ENCODE data around the gene PTGFRN.

Gene PTGFRN

DNA sequence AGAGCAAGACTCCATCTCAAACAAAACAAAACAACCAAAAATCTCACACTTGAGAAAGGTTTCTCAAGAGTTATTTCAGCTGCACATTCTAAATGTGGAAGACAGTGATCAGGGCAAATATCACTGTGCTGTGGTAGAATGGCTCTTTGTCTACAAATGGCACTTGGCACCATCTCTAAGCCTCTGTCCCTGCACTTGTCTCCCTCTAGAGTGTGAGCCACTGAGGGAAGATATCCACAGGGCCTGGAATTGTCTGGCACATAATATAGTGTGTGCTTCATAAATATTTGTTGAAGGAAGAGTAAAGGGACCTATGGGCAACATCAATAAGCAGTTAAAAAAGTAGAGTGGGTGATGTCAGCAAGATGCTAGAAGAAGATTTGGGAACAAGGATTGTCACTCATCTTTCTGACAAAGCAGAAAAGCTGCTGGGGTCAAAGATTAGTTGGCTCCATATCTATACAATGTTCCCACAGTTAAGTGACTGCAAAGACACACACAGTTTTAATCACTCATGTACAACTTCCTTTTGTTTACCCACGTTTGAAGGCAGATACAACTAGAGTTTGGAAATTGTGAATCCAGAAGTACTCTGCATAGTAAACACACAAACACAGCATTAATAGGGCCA is 110.9 kb downstream of the PTGFRN start:
- no peak overlapping the region for H3K27ac Mint-ChIP-seq
- DNase-seq (no peak), ATAC-seq (replicated peaks) (no peak)
- H3K4me1 Mint-ChIP-seq (ENCODE audit: low read depth in 2 of 2): no peaks in the 10 kb centered on the region
- no peaks in the 10 kb centered on the region for H3K9me3 Mint-ChIP-seq
- H3K36me3 Mint-ChIP-seq (ENCODE audit: insufficient read depth): peaks cover 2% of the 10 kb centered on the region
- peaks cover 5 to 41% of the 10 kb centered on the region in 2 donors for H3K27me3 Mint-ChIP-seq
- no peak overlapping the region for H3K4me3 Mint-ChIP-seq

DNA sequence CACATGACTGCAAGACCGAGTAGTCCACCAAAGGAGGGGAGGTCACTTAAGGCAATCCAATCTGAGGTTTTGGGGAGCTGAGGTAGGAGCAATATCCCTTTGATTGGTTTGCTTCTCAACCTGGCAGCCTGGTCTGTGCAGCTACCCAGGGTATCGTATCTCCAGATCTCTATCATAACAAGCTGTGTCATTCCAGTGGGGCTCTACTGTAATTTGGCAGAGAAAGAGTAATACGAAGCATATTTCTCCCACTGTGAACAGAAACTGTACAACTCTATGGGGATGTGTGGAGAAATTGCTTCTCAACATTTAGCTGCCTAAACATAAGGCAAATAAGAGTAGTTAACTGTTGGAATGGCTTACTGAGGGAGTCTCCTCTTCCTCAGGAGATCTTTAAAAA is 112.4 kb downstream of the PTGFRN start:
- H3K36me3 Mint-ChIP-seq (ENCODE audit: insufficient read depth): peaks cover 2% of the 10 kb centered on the region
- no peak overlapping the region for H3K27ac Mint-ChIP-seq
- DNase-seq: no peak
- H3K4me3 Mint-ChIP-seq: no peak overlapping the region
- peaks cover 5 to 41% of the 10 kb centered on the region in 2 donors for H3K27me3 Mint-ChIP-seq
- ATAC-seq (replicated peaks): no peak
- no peaks in the 10 kb centered on the region for H3K9me3 Mint-ChIP-seq
- H3K4me1 Mint-ChIP-seq (ENCODE audit: low read depth in 2 of 2): no peaks in the 10 kb centered on the region

DNA sequence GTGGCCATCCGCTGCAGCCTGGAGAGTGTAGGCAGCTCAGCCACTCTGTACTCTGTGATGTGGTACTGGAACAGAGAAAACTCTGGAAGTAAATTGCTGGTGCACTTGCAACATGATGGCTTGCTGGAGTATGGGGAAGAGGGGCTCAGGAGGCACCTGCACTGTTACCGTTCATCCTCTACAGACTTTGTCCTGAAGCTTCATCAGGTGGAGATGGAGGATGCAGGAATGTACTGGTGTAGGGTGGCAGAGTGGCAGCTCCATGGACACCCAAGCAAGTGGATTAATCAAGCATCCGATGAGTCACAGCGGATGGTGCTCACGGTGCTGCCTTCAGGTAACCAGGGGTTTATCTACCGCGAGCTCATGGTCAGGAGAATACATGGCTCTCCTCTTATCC is 115.9 kb downstream of the PTGFRN start:
- H3K36me3 Mint-ChIP-seq (ENCODE audit: insufficient read depth): no peaks in the 10 kb centered on the region
- no peak overlapping the region for H3K4me3 Mint-ChIP-seq
- ATAC-seq (replicated peaks) (no peak), DNase-seq (no peak)
- H3K9me3 Mint-ChIP-seq: no peaks in the 10 kb centered on the region
- H3K4me1 Mint-ChIP-seq (ENCODE audit: low read depth in 2 of 2): peaks cover 0 to 4% of the 10 kb centered on the region in 2 donors
- no peak overlapping the region for H3K27ac Mint-ChIP-seq
- H3K27me3 Mint-ChIP-seq: peaks cover 5 to 33% of the 10 kb centered on the region in 2 donors

DNA sequence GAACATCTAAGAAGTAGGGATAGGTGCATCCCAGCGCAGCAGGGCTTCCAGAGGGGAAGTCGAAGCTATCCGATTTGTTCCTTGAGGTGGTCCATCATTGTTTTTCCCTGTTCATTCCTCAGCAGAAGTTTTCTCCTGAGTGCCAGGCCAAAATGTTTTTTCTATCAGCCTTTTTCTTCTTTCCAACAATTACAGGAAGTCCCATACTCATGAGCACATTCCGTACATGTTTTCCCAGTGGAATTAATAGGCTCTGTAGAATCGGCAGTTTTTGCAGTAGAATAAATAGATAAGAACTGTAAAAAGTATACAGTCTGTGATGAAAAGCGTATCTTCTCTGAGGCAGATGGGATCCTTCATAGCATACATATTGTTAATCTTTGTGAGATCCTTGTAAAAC is 116.6 kb downstream of the PTGFRN start:
- H3K4me1 Mint-ChIP-seq (ENCODE audit: low read depth in 2 of 2): peaks cover 0 to 4% of the 10 kb centered on the region in 2 donors
- H3K9me3 Mint-ChIP-seq: no peaks in the 10 kb centered on the region
- no peak overlapping the region for H3K4me3 Mint-ChIP-seq
- peaks cover 5 to 25% of the 10 kb centered on the region in 2 donors for H3K27me3 Mint-ChIP-seq
- no peak overlapping the region for H3K27ac Mint-ChIP-seq
- ATAC-seq (replicated peaks) (no peak), DNase-seq (no peak)
- H3K36me3 Mint-ChIP-seq (ENCODE audit: insufficient read depth): no peaks in the 10 kb centered on the region

DNA sequence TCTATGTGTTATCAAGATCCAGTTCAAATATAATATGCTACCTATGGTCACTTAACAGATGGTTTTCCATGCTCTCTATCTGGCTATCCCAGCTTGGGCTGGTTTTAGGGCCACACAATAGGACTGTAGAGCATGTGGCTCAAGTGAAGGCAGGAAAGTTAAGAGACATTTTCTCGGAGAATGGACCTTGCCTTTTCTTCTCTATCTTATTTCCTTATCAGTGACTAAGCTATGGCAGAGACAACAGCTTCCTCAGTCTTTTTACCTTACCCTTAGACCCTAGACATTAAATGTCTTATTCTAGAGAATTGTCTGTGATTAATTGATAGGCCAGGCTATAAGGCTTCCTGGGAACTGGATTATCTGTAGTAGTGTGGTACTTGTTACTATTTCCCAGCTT is 120.0 kb downstream of the PTGFRN start:
- H3K27ac Mint-ChIP-seq: peak overlapping the region in 1 of 2 donors; percentile 14
- H3K27me3 Mint-ChIP-seq: peaks cover 2 to 4% of the 10 kb centered on the region in 2 donors
- peaks cover 0 to 4% of the 10 kb centered on the region in 2 donors for H3K4me1 Mint-ChIP-seq (ENCODE audit: low read depth in 2 of 2)
- H3K4me3 Mint-ChIP-seq: no peak overlapping the region
- H3K9me3 Mint-ChIP-seq: no peaks in the 10 kb centered on the region
- H3K36me3 Mint-ChIP-seq (ENCODE audit: insufficient read depth): no peaks in the 10 kb centered on the region
- ATAC-seq (replicated peaks) (no peak), DNase-seq (no peak)

DNA sequence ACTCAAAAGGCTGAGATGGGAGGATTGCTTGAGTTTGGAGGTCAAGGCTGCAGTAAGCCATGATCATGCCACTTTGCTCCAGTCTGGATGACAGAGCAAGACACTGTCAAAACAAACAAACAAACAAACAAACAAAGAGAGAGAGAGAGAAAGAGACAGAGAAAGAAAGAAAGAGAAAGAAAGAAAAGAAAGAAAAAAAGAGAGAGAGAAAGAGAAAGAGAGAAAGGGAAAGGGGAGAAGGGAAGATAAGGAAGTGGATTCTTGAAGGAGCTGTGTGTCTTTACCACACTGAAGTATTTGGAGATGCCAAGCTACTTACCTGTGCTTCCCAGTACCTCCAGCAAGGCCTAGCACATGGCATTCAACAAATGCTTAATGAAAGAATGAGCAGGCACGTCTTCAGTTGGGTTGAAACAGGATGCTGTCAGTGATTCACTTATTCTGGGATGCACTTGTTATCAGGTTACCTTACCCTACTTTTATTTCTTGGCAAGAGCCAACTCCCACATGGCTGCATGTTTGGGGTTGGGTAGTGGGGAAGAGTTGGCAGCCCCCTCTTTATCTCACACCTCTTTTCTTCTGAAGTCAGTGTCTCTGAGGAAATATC is 120.7 kb downstream of the PTGFRN start:
- Mint-ChIP-seq H3K4me1 (ENCODE audit: low read depth in 2 of 2) (peaks cover 0 to 4% of the 10 kb centered on the region in 2 donors), H3K9me3 (no peaks in the 10 kb centered on the region), H3K36me3 (ENCODE audit: insufficient read depth) (no peaks in the 10 kb centered on the region), H3K4me3 (no peak overlapping the region), H3K27ac (peak overlapping the region in 1 of 2 donors; percentile 36), H3K27me3 (no peaks in the 10 kb centered on the region)
- ATAC-seq (replicated peaks) (no peak), DNase-seq (no peak)

DNA sequence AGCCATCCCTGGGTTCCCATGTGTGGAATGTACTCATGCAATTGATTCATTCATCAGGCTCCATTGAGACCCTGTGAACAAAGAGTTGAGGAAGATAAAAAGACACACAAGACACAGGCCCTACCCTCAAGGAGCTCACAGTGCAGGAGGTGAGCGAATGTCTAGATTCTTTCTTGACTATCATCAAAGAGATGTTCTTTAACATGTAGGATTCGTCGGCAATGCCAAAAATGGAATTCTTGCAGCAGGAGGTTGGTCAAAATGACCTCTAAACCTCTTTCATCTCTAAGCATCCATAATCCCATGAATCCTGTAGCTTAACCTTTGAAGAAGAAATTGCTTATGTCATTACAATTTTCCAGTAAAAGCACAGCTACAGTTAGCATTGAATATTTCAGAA is 122.5 kb downstream of the PTGFRN start:
- ATAC-seq (replicated peaks): no peak
- no peaks in the 10 kb centered on the region for H3K9me3 Mint-ChIP-seq
- H3K4me1 Mint-ChIP-seq (ENCODE audit: low read depth in 2 of 2): peaks cover 0 to 4% of the 10 kb centered on the region in 2 donors
- no peak overlapping the region for H3K27ac Mint-ChIP-seq
- H3K36me3 Mint-ChIP-seq (ENCODE audit: insufficient read depth): no peaks in the 10 kb centered on the region
- DNase-seq: no peak
- H3K27me3 Mint-ChIP-seq: no peaks in the 10 kb centered on the region
- H3K4me3 Mint-ChIP-seq: no peak overlapping the region

DNA sequence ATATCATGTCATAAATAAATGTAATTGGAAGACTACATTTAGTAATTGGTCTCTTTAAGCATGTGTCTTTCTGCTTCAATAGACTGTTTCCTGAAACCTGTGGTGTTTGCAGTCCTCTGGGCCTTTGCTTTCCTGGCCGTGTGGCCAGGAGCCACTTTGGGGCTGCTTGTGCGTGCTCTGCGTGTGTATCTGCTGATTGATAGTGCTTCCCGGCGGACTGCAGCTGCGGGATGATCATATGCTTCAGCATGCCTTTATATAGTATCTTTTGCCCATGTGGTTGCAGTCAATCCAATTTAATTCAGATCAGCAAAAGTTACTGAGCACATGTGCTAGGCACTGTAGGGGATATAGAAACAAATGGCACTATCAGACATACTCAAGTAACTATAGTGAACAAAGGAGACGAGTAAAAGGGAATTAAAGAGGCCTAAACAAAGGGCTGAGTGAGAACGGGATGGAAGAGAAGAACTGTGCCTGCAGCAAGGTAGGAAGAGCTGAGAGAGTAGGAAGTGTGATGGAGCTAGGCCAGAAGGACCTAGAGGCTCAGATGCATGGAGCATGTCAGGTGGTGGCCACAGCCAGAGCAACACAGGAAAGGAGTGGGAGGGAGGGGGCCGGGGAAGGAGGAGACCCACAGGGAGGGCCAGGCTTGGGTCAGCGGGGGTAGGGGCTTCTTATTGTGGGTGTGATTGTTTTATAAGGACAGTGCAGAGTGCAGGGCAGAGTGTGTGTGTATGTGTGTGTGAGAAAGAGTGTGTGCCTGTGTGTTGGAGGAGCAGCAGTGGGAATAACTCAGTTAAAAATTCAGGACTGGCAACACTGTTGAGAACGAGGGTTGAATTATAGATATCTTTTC is 123.2 kb downstream of the PTGFRN start:
- Mint-ChIP-seq H3K4me3 (no peak overlapping the region), H3K27ac (no peak overlapping the region), H3K4me1 (ENCODE audit: low read depth in 2 of 2) (peaks cover 0 to 4% of the 10 kb centered on the region in 2 donors), H3K9me3 (no peaks in the 10 kb centered on the region), H3K36me3 (ENCODE audit: insufficient read depth) (no peaks in the 10 kb centered on the region), H3K27me3 (no peaks in the 10 kb centered on the region)
- no peak for DNase-seq
- no peak for ATAC-seq (replicated peaks)

DNA sequence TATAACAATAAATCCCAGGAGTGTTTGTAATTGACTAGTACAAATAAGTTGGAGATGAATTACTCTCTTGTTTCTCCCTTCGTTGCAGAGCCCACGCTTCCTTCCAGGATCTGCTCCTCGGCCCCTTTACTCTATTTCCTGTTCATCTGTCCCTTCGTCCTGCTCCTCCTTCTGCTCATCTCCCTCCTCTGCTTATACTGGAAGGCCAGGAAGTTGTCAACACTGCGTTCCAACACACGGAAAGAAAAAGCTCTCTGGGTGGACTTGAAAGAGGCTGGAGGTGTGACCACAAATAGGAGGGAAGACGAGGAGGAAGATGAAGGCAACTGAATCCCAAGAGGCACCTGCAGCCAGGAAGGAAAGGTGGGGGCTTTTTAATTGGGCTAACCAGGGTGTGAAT is 124.1 kb downstream of the PTGFRN start:
- ATAC-seq (replicated peaks) (no peak), DNase-seq (no peak)
- no peaks in the 10 kb centered on the region for H3K36me3 Mint-ChIP-seq (ENCODE audit: insufficient read depth)
- no peak overlapping the region for H3K4me3 Mint-ChIP-seq
- no peak overlapping the region for H3K27ac Mint-ChIP-seq
- peaks cover 0 to 4% of the 10 kb centered on the region in 2 donors for H3K4me1 Mint-ChIP-seq (ENCODE audit: low read depth in 2 of 2)
- H3K27me3 Mint-ChIP-seq: no peaks in the 10 kb centered on the region
- H3K9me3 Mint-ChIP-seq: no peaks in the 10 kb centered on the region

DNA sequence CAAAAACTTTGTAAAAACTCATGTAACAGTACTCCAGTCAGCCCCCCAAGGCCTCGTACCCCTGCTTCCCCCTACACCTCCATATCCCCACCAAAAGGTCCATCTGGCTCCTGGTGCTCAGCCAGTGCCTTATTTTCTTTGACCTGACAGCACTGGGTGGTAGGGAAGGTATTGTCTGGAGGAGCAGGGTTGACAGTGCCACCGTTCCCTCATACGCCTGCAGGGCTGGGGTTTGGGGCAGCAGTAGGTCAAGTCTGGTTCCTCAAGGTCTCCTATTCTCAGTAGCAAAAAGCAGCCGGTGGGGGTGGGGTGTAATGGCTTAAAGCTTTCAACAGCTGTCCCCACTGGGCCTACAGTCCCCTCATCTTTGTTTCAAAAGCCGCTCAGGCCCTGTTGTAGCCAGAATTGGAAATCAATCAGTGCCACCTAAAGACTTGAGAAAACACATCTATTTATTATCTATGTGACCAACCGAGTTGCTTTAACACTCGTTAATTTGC is 125.1 kb downstream of the PTGFRN start:
- no peak for ATAC-seq (replicated peaks)

DNA sequence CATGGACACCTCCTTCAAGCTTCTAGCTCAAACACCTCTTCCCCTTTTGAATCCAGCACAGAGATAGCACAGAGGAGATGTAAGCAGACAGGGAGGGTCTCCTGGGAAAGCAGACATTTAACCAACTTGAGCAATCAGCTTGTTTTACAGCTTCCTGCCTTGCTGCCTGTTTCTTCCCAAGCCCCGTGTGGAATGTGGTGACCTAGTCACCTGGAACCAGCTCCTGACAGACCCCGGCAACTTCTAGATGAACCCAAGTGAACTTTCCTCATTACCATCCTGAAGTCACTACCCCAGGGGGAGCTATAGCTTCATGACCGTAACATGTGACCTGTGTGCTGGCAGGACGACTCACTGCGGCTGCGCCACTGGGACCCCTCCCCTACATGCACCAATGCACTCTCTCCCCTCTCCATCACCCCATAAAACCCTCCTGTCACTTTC is 126.3 kb downstream of the PTGFRN start:
- H3K27ac Mint-ChIP-seq: no peak overlapping the region
- no peaks in the 10 kb centered on the region for H3K4me1 Mint-ChIP-seq (ENCODE audit: low read depth in 2 of 2)
- no peaks in the 10 kb centered on the region for H3K36me3 Mint-ChIP-seq (ENCODE audit: insufficient read depth)
- no peaks in the 10 kb centered on the region for H3K27me3 Mint-ChIP-seq
- H3K9me3 Mint-ChIP-seq: no peaks in the 10 kb centered on the region
- H3K4me3 Mint-ChIP-seq: no peak overlapping the region
- ATAC-seq (replicated peaks) (no peak), DNase-seq (no peak)

More for the DNA sequence above, 125.1 kb downstream of the PTGFRN start:
- no peaks in the 10 kb centered on the region for H3K36me3 Mint-ChIP-seq (ENCODE audit: insufficient read depth)
- no peak overlapping the region for H3K27ac Mint-ChIP-seq
- H3K27me3 Mint-ChIP-seq: no peaks in the 10 kb centered on the region
- H3K4me1 Mint-ChIP-seq (ENCODE audit: low read depth in 2 of 2): peaks cover 0 to 4% of the 10 kb centered on the region in 2 donors
- no peak for DNase-seq
- no peaks in the 10 kb centered on the region for H3K9me3 Mint-ChIP-seq
- H3K4me3 Mint-ChIP-seq: no peak overlapping the region

DNA sequence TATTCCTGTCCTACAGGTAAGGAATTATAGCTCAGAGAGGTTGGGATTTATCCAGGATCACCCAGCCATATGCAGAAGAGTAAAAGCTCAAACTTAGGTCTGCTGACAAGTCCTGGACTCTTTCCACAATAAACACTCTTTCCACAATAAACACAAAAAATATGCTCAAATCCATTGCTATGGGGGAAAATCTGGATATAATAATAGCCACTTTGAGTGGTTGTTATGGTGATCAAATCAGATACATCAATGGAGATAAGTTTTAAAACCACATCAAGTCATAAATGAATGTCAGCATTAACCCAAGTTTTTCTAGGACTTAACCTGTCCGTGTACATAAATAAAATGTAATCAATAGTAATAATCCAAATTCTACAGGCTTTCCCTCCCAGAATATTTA is 128.1 kb downstream of the PTGFRN start:
- Mint-ChIP-seq H3K4me3 (no peak overlapping the region), H3K9me3 (peaks cover 0 to 2% of the 10 kb centered on the region in 2 donors), H3K27ac (no peak overlapping the region), H3K4me1 (ENCODE audit: low read depth in 2 of 2) (no peaks in the 10 kb centered on the region), H3K27me3 (no peaks in the 10 kb centered on the region), H3K36me3 (ENCODE audit: insufficient read depth) (no peaks in the 10 kb centered on the region)
- DNase-seq: no peak
- no peak for ATAC-seq (replicated peaks)

DNA sequence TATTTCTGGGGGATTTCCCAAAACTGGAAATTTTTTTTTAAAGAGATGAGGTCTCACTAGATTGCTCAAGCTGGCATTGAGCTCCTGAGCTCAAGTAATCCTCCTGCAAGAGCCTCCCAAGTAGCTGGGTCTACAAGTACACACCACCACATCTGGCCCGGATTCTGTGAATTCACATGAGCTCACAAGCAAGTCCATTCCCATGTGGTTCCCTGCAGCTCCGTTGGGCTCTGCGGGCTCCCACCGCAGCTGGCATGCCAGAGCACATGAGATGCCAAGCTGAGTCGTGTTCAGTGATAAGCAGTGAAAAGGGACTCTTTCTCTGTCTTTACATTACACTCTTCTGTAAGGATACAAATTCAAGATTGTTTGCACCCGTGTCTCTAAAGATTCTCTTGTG is 128.5 kb downstream of the PTGFRN start:
- Mint-ChIP-seq H3K27me3 (no peaks in the 10 kb centered on the region), H3K4me1 (ENCODE audit: low read depth in 2 of 2) (no peaks in the 10 kb centered on the region), H3K36me3 (ENCODE audit: insufficient read depth) (no peaks in the 10 kb centered on the region), H3K9me3 (peaks cover 0 to 2% of the 10 kb centered on the region in 2 donors), H3K27ac (no peak overlapping the region), H3K4me3 (no peak overlapping the region)
- DNase-seq (no peak), ATAC-seq (replicated peaks) (no peak)
